HG02588 (cell line): Measurements from ENCODE around the gene UBA3.

Source experiments
- ATAC-seq: cut with Tn5 transposase; IDR thresholded peaks from one replicate; pipeline ENCODE4 v1.9.1; 2021; ENCODE audit warnings: mild to moderate bottlenecking, moderate library complexity; ENCODE audit not compliant: unreplicated experiment

UBA3 gene

GRCh38 chr3:69072928-69073327 is 7.2 kb downstream of the UBA3 start:
- ATAC-seq, result no peak

DNA sequence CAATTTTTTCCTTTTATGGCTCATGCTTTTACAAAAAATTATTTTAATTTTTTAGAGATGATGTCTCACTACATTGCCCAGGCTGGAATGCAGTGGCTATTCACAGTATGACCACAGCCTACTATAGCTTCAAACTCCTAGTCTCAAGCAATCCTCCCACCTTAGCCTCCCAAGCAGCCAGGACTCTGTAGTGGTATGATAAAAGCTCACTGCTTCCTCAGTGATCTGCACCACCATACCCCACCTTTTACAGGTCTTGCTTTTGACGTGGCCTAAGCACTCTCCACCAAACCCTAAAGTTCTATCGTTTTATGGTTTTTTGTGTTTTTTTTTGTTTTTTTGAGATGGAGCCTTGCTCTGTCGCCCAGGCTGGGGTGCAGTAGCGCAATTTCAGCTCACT is 14.0 kb downstream of the UBA3 start:
- ATAC-seq, result no peak

- no peak for ATAC-seq
These were observed 14.7 kb downstream of the UBA3 start for GRCh38 chr3:69065318-69065964.

DNA sequence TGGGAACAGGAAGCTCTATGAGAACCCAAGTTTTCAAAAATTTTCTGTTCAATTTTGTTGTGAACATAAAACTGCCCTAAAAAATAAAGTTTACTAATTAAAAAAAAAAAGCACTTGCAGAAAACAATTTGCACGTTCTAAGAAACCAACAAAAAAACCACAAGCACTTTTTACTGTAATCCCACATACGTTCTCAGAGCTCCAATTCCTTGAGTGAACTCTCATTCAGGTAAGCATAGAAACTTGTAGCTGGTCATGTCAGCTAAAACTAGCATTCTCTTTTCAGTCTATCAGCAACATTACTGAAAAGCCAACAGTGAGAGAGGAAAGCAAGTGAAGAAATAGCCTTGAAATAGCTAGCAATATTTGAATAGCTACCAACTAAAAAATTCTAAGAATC is 16.5 kb downstream of the UBA3 start:
- ATAC-seq, result no peak

GRCh38 chr3:69059688-69060087 is 20.5 kb downstream of the UBA3 start:
- no peak for ATAC-seq

- ATAC-seq, result peak; percentile 15
These were observed 21.3 kb downstream of the UBA3 start for GRCh38 chr3:69058947-69059224.

DNA sequence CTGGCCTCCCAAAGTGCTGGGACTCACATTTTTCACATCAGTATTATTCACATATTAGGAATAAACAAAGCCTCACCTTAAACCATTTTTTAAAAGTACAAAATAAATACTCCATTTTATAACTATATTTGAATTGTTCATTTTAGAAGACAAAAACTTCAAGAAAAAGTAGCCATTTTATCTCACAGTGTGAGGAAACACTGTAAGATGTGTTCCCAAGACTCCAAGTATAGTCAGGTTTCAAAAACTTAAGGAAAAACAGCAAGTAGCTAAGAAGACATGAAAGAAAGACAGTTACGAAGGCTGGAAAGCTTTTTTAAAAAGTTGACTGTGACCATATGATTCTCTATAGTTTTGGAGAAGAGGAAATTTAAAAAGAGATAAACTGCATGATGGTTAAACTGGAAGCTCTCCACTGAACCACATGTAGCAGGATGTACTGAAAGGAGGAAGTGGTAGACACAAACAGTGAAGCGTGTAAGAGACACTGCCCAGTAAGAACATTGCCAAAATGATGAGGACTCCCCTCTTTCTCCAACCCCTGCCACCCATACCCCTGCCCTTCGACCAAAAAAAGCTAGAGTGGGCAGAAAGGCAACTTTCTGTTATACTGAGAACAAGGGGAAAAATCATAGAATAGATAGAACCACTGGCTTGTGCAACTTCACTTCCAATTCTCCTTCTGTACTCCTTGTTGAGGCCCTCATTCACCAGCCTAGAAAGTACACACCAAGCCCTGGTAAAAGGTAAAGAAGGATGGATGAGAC is 21.8 kb downstream of the UBA3 start:
- peak; percentile 94 for ATAC-seq

DNA sequence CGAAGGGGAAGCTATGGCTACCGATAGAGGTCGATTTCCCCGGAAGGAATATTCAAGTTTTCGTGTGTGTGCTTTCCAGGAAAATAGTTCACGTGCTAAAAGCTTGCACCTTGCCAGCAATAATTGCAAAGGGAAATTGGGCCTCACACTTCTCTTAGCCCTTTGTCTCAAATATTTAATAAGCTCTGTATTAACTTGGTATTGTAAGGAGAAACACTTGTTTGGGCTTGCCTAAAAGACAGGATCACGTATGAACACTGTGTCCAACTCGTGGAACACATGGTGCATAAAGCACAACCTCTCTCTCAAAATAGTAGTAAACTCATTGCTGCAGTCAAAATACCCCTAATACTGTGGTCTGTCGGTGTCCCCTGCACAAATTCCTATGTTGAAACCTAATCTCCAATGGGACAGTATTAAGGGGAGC is 27.7 kb downstream of the UBA3 start:
- ATAC-seq, result no peak

DNA sequence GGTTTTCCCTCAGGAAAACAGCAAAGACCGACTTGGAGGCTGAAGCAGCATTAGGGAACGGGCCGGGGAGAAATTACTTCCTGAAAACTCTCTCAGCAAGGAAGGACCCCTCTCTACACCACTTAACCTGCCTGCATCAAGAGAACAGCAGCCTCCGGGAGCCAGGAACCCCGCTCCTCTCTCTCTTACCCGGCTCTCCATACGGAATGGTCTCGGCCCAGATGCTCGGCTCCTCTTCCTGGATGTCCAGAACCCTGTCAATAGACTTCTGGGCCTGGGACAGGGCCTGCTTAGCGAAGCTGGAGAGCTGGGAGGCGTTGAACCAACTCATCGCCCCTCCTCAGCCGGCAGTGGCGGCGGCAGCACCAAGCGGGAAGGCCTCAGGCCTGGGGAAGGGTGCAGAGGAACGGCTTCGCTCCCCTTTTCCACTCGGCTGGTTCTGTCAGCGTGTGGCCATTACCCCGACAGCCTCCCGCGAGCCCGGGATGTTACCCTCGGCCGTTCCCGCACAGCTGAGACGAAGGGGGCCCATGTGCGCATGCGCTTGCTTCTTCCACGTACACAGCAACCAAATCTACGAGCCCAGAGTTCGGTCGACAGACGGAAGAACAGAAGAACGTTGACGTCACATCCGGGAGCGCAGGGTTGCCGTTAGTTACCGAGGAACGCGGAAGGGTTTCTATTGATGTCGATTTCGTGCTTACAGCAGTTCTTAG is 28.3 kb downstream of the UBA3 start, which contains the start of gene TMF1:
TMF1 (minus strand) TSS at position 578 of the 716 bp plus-strand sequence; CDS start at position 331, 247 bp downstream.
- peak; percentile 96 for ATAC-seq

DNA sequence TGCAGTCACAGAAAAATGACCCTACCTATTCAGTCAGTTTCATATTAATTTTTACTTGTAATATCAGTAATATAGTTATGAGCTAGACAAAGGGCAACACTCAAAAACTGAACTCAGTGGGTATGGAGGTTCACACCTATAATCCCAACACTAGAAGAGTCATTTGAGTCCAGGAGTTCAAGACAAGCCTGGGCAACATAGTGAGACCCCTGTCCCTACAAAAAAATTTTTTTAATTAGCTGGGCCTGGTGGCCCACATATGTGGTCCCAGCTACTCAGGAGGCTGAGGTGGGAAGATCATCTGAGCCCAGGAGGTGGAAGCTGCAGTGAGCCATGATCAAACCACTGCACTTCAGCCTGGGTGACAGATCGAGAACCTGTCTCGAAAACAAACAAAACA is 31.2 kb downstream of the UBA3 start:
- ATAC-seq, result no peak

DNA sequence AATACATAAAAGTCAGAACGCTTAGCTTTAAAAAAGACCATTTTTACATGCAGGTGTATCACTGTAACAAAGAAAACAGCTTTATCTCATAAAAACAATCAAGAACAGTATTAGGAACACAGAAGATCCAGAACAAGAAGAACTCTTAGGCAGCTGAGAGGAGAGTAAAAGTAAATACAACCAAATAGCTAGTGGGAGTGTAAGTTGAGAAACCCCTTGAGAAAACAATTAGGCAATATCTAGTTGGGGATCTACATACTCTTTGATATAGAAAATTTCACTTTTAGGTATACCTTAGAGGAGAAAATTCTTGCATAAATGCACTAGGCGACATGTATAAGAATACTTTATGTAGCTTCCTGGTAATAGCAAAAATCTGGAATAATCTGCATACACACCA is 35.6 kb downstream of the UBA3 start:
- no peak for ATAC-seq

DNA sequence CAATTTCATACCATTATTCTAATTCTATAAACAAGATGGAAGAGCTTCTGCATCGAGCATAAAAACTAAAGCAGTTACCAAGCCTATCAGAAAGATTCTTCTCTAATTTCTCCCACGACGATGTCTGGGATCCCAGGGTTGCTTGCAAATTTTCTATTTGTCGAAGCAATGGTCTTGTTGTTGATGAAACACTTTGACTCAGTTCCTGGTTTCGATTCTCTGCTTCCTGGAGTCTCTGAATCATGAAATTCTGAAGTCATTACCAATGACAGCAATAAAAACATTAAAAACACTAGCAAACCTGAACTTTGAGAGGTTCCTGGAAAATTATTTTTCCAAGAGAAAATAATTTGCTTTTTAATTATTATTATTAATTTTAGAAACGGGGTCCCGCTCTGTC is 46.7 kb downstream of the UBA3 start:
- no peak for ATAC-seq

- no peak for ATAC-seq
These were observed 47.4 kb downstream of the UBA3 start for GRCh38 chr3:69032737-69033136.

- no peak for ATAC-seq
These were observed 48.0 kb downstream of the UBA3 start for GRCh38 chr3:69032142-69032541.

DNA sequence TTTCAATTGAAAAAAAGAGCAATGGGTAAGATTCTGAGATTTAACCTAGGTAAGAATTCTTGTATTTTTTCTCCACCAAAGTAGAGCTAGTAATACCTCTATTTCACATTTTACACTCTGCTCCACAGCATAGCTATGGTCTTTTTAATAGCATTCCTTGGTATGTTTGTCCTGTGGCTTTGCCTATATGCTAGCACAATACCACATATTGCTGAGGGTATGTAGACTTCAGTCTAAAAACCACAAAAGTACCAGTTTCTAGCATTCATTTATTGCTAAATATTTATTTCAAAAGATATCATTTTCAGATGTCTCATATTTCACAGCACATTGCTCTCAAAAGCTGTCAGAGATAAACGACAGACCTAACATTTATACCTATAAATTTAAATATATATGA is 48.5 kb downstream of the UBA3 start:
- no peak for ATAC-seq

- no peak for ATAC-seq
These were observed 59.3 kb downstream of the UBA3 start for GRCh38 chr3:69020857-69021256.

GRCh38 chr3:69020424-69020823 is 59.7 kb downstream of the UBA3 start:
- ATAC-seq, result no peak

DNA sequence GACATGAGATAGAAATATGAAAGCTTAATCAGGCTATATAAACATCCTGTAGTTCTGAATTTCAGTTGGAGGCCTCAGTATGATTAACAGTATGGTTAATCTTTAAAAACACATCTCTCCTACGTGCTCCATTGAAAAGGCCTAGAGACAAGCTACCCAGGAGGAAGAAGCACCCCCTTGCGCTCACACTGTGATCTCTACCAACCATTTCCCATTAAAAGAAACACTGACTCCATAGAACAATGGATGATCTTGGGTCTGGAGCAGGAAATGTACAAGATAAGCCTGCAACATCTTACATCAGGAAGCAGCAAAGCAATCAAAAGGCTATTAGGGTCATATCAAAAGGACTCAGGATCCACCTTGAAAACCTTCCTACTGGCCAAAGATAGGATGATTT is 63.3 kb downstream of the UBA3 start:
- no peak for ATAC-seq

GRCh38 chr3:69016102-69016501 is 64.1 kb downstream of the UBA3 start:
- ATAC-seq, result no peak

GRCh38 chr3:69014022-69014580 is 66.1 kb downstream of the UBA3 start:
- ATAC-seq, result no peak

- ATAC-seq, result peak; percentile 82
These were observed 66.7 kb downstream of the UBA3 start, which contains the start of gene EOGT for GRCh38 chr3:69013253-69014021. Gene EOGT (minus strand): TSS chr3:69013684. CDS start chr3:69009846, 3,838 bp downstream.
